ENCODE data around the gene ANKRD13A.
"Not testable (repeated sequence)": the region's sequence is repeated elsewhere in the genome, so short reads cannot be mapped to it uniquely, and the experiment has no call there.

Gene ANKRD13A

GRCh38 chr12:109983432-109984142 is 15.6 kb upstream of the ANKRD13A start:
- no peak overlapping the region for H3K27ac ChIP-seq
- no peak for TF ChIP-seq CTCF (conservative IDR thresholded peaks at IDR 0.05)

DNA sequence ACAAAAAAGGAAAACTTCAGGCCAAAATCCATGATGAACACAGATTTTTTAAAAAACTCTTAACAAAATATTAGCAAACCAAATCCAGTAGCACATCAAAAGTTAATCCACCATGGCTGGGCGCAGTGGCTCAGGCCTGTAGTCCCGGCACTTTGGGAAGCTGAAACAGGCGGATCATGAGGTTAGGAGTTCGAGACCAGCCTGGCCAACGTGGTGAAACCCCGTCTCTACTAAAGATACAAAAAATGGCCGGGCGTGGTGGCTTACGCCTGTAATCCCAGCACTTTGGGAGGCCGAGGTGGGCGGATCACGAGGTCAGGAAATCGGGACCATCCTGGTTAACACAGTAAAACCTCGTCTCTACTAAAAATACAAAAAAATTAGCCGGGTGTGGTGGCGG is 13.0 kb upstream of the ANKRD13A start:
- not testable (repeated sequence) for H3K27ac ChIP-seq

DNA sequence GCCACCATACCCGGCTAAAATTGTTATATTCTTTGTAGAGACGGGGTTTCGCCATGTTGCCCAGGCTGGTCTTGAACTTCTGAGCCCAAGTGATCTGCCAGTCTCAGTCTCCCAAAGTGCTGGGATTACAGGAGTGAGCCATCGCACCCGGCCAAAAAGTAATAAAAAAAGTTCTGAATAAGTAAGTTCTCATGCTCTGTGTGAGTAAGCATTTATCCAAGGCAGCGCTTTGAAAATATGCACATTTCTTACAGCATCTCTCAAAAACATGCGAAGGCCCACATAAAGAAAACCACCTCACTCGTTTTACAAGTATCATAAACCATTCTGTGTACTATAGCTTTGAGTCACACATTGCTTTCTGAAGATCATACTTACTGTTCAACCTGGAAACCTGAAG is 11.6 kb upstream of the ANKRD13A start:
- no peak for TF ChIP-seq CTCF (conservative IDR thresholded peaks at IDR 0.05)
- no peak overlapping the region for H3K27ac ChIP-seq

- H3K27ac ChIP-seq = no peak overlapping the region
- no peak for TF ChIP-seq CTCF (conservative IDR thresholded peaks at IDR 0.05)
Measured at GRCh38 chr12:109988274-109988673, 11.0 kb upstream of the ANKRD13A start.

DNA sequence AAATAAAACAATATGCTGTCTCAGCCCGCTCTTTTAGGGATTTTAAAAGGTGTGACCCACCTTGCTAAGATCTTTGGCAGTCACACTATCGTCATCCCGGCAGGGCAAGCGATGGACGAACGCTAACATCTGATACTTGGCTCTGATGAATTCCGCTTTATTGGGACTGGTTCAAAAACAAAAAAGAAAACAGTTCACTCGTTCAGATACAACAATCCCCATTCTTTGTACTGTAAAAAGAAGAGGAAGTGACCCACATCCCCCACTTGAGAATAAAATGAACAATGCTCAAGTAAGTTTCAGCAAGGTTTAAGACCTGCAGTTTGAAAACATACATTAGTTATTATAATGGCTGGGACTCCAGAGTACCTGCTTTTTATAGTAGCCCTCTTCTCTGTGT is 10.3 kb upstream of the ANKRD13A start:
- TF ChIP-seq CTCF (conservative IDR thresholded peaks at IDR 0.05) = no peak
- no peak overlapping the region for H3K27ac ChIP-seq

DNA sequence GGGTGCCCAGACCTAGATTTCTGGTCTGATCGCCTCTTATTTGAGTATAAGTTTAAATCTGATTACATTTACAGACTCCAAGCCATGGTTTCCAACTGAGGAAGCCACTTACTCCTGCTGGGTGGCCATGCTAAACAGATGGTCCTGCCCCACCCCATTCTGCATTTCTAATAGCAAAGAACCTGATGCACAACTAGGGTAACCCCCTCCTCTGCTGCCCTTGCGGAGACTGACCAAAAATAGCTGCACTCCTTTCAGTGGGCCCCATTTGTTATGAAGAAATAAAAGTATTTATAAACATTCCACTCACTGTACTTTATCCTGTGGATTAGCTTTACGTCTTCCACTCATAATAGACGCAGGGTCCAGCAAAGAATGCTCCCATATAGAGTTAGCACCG is 9.8 kb upstream of the ANKRD13A start:
- no peak for TF ChIP-seq CTCF (conservative IDR thresholded peaks at IDR 0.05)
- no peak overlapping the region for H3K27ac ChIP-seq

DNA sequence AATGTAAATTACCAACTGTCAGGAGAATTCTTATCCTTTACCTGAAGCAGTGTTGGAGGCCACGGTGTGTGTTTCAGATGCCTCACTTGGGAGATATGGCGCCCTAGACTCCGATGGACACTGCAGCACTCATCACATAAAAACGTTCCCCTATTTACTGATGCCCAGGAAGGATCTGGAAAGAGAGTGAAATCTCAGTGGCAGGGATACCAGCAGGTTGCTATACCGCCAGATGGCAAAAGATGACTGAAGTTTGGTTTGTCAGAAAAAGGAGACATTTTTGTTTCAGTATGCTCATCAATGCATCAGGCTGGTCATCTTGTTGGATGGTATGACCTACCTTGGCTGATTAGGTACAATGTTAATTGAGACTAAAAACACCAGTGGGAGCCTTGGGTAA is 7.6 kb upstream of the ANKRD13A start:
- TF ChIP-seq CTCF (conservative IDR thresholded peaks at IDR 0.05) = no peak
- H3K27ac ChIP-seq = no peak overlapping the region

GRCh38 chr12:109993091-109993490 is 6.1 kb upstream of the ANKRD13A start:
- no peak for TF ChIP-seq CTCF (conservative IDR thresholded peaks at IDR 0.05)
- H3K27ac ChIP-seq = no peak overlapping the region
